ENCODE data around the gene ATAD3C. TPM values are rescaled to one million over a fixed set of nuclear protein-coding genes. Genes with fewer than 3 reads are reported as not detected.
"Not testable (repeated sequence)": the region's sequence is repeated elsewhere in the genome, so short reads cannot be mapped to it uniquely, and the experiment has no call there.

The ATAD3C gene
- polyA plus RNA-seq, 1 donor (not counting 4 experiments of a cell fraction or from before 2014, with no cell fraction given) = 0.39 TPM

- Histone ChIP-seq H3K27ac (ENCODE audit: control insufficient read depth, insufficient read depth, low read length) (peak overlapping the region; percentile 87), H3K9me3 (ENCODE audit: control insufficient read depth, low read depth, low read length) (no peaks in the 10 kb centered on the region), H3K36me3 (ENCODE audit: control insufficient read depth in 2 of 2, extremely low read depth in 1 of 2, insufficient read depth in 2 of 2, low read length in 2 of 2) (peaks cover 0 to 5% of the 10 kb centered on the region in 2 experiments), H3K9me1 (ENCODE audit: control insufficient read depth, extremely low read depth, insufficient read depth, low read length) (no peaks in the 10 kb centered on the region), H4K20me1 (ENCODE audit: control insufficient read depth, extremely low read depth, insufficient read depth, low read length) (peaks cover 5% of the 10 kb centered on the region), H3K4me1 (ENCODE audit: control insufficient read depth, extremely low read depth, insufficient read depth, low read length) (peaks cover 3% of the 10 kb centered on the region), H3K27me3 (ENCODE audit: control insufficient read depth, extremely low read depth, insufficient read depth, low read length) (no peaks in the 10 kb centered on the region), H2AFZ (ENCODE audit: control insufficient read depth, low read length) (peak overlapping the region; percentile 87), H3K4me2 (ENCODE audit: control insufficient read depth, extremely low read depth, insufficient read depth, low read depth, low read length) (peak overlapping the region; percentile 86), H3K9ac (ENCODE audit: control insufficient read depth, extremely low read depth, insufficient read depth, low read length) (peak overlapping the region; percentile 80), H3K79me2 (ENCODE audit: control insufficient read depth, insufficient read depth, low read length) (peaks cover 35% of the 10 kb centered on the region), H3K4me3 (ENCODE audit: control insufficient read depth in 2 of 3, extremely low read depth in 1 of 3, insufficient read depth in 2 of 3, low read depth in 1 of 3, low read length in 3 of 3) (peak overlapping the region; percentile 66 to 91 (median 84))
- TF ChIP-seq CTCF (optimal IDR thresholded peaks at IDR 0.05 in 1 of 3, IDR thresholded peaks at IDR 0.05 in 1 of 3, conservative IDR thresholded peaks at IDR 0.05 in 1 of 3; ENCODE audit: extremely low read depth in 1 of 3, insufficient read depth in 2 of 3, low read length in 3 of 3) (no peak), EZH2 (IDR thresholded peaks at IDR 0.05; ENCODE audit: low read length) (no peak)
- no peak for DNase-seq (ENCODE audit: low read depth, low spot score)
- dilution Hi-C loops (cut with MboI; ENCODE audit: extremely low pct_ligation_motif_present, low sequenced_read_pairs) = no loop called here
- FAIRE-seq = no peak
Measured at GRCh38 chr1:1470626-1471388, 21.3 kb downstream of the ATAD3C start.

GRCh38 chr1:1471389-1472052, 22.0 kb downstream of the ATAD3C start, which contains the start of gene ATAD3B:
Gene ATAD3B, plus strand, starts transcription at chr1:1471765. Its CDS starts 120 bp downstream, at chr1:1471885.
- H3K36me3 ChIP-seq (ENCODE audit: control insufficient read depth in 2 of 2, extremely low read depth in 1 of 2, insufficient read depth in 2 of 2, low read length in 2 of 2) = peaks cover 0 to 5% of the 10 kb centered on the region in 2 experiments
- peaks cover 3% of the 10 kb centered on the region for H3K4me1 ChIP-seq (ENCODE audit: control insufficient read depth, extremely low read depth, insufficient read depth, low read length)
- H3K4me3 ChIP-seq (ENCODE audit: control insufficient read depth in 2 of 3, extremely low read depth in 1 of 3, insufficient read depth in 2 of 3, low read depth in 1 of 3, low read length in 3 of 3) = peak within 1 kb of the TSS; percentile 66 to 93 (median 93)
- peak within 1 kb of the TSS; percentile 87 for H2AFZ ChIP-seq (ENCODE audit: control insufficient read depth, low read length)
- peak within 1 kb of the TSS; percentile 87 for H3K27ac ChIP-seq (ENCODE audit: control insufficient read depth, insufficient read depth, low read length)
- no peaks in the 10 kb centered on the region for H3K9me1 ChIP-seq (ENCODE audit: control insufficient read depth, extremely low read depth, insufficient read depth, low read length)
- peak within 1 kb of the TSS; percentile 83 for H3K9ac ChIP-seq (ENCODE audit: control insufficient read depth, extremely low read depth, insufficient read depth, low read length)
- peaks cover 5% of the 10 kb centered on the region for H4K20me1 ChIP-seq (ENCODE audit: control insufficient read depth, extremely low read depth, insufficient read depth, low read length)
- FAIRE-seq (no peak), DNase-seq (ENCODE audit: low read depth, low spot score) (peak; percentile 35)
- no peaks in the 10 kb centered on the region for H3K9me3 ChIP-seq (ENCODE audit: control insufficient read depth, low read depth, low read length)
- dilution Hi-C loops (cut with MboI; ENCODE audit: extremely low pct_ligation_motif_present, low sequenced_read_pairs) = no loop called here
- H3K27me3 ChIP-seq (ENCODE audit: control insufficient read depth, extremely low read depth, insufficient read depth, low read length) = no peaks in the 10 kb centered on the region
- peak within 1 kb of the TSS; percentile 87 for H3K4me2 ChIP-seq (ENCODE audit: control insufficient read depth, extremely low read depth, insufficient read depth, low read depth, low read length)
- TF ChIP-seq EZH2 (IDR thresholded peaks at IDR 0.05; ENCODE audit: low read length) (no peak), CTCF (optimal IDR thresholded peaks at IDR 0.05 in 1 of 3, IDR thresholded peaks at IDR 0.05 in 1 of 3, conservative IDR thresholded peaks at IDR 0.05 in 1 of 3; ENCODE audit: extremely low read depth in 1 of 3, insufficient read depth in 2 of 3, low read length in 3 of 3) (no peak)
- H3K79me2 ChIP-seq (ENCODE audit: control insufficient read depth, insufficient read depth, low read length) = peaks cover 41% of the 10 kb centered on the region

- H3K4me1 ChIP-seq (ENCODE audit: control insufficient read depth, extremely low read depth, insufficient read depth, low read length); H3K27me3 ChIP-seq (ENCODE audit: control insufficient read depth, extremely low read depth, insufficient read depth, low read length); H3K9me1 ChIP-seq (ENCODE audit: control insufficient read depth, extremely low read depth, insufficient read depth, low read length); DNase-seq (ENCODE audit: low read depth, low spot score); H3K36me3 ChIP-seq (ENCODE audit: control insufficient read depth in 2 of 2, extremely low read depth in 1 of 2, insufficient read depth in 2 of 2, low read length in 2 of 2); H3K9me3 ChIP-seq (ENCODE audit: control insufficient read depth, low read depth, low read length); dilution Hi-C loops (cut with MboI; ENCODE audit: extremely low pct_ligation_motif_present, low sequenced_read_pairs); H2AFZ ChIP-seq (ENCODE audit: control insufficient read depth, low read length); H4K20me1 ChIP-seq (ENCODE audit: control insufficient read depth, extremely low read depth, insufficient read depth, low read length): not testable (repeated sequence)
- Histone ChIP-seq H3K9ac (ENCODE audit: control insufficient read depth, extremely low read depth, insufficient read depth, low read length) (peak overlapping the region; percentile 83), H3K4me3 (ENCODE audit: control insufficient read depth in 2 of 3, extremely low read depth in 1 of 3, insufficient read depth in 2 of 3, low read depth in 1 of 3, low read length in 3 of 3) (peak overlapping the region; percentile 50 to 93 (median 93)), H3K27ac (ENCODE audit: control insufficient read depth, insufficient read depth, low read length) (peak overlapping the region; percentile 56), H3K79me2 (ENCODE audit: control insufficient read depth, insufficient read depth, low read length) (peaks cover 49% of the 10 kb centered on the region), H3K4me2 (ENCODE audit: control insufficient read depth, extremely low read depth, insufficient read depth, low read depth, low read length) (peak overlapping the region; percentile 87)
- FAIRE-seq = peak; percentile 44
Measured at GRCh38 chr1:1472053-1472876, 22.8 kb downstream of the ATAD3C start.
